Ovary (tissue), 10 donors: ENCODE results near the gene SMPDL3B. TPM values are rescaled to one million over a fixed set of nuclear protein-coding genes. Genes with fewer than 3 reads are reported as not detected.

Experiments
- DNase-seq, 5 donors: peaks; one replicate each; pipeline ENCODE4 v3.0.0-alpha.2; 2019 to 2020
- H3K27ac ChIP-seq, 2 donors: fragments of 200-600 bp; one replicate each; pipeline versions ENCODE4 v1.5.1 to v1.8.0; 2019 to 2022
- H3K27me3 ChIP-seq: fragments of 200-600 bp; one replicate; pipeline ENCODE4 v1.8.0; 2022
- H3K36me3 ChIP-seq: fragments of 200-600 bp; sonication (generic); one replicate; pipeline ENCODE4 v1.5.1; 2019
- H3K4me1 ChIP-seq: one replicate; pipeline ENCODE4 v1.8.1; 2013; ENCODE audit warnings: mild to moderate bottlenecking, moderate library complexity; ENCODE audit not compliant: insufficient read depth
- H3K4me3 ChIP-seq: fragments of 200-600 bp; sonication (generic); one replicate; pipeline ENCODE4 v1.5.1; 2017
- H3K9me3 ChIP-seq, 2 donors: fragments of 200-600 bp in 1 of 2; sonication (generic) in 1 of 2; one replicate each; pipeline versions ENCODE4 v1.5.1 to v1.8.1; 2013 to 2019; ENCODE audit warnings: mild to moderate bottlenecking in 1 of 2, moderate library complexity in 1 of 2
- CTCF ChIP-seq, 3 donors: fragments of 450-650 bp in 2 of 3; fragments of 200-600 bp in 1 of 3; IDR thresholded peaks; one replicate each; pipeline versions ENCODE4 v1.5.1 to v1.8.0; 2016 to 2022; ENCODE audit warnings: antibody characterized with exemption in 3 of 3, mild to moderate bottlenecking in 1 of 3
- EP300 ChIP-seq: sonication (generic); formaldehyde crosslinking; IDR thresholded peaks from one replicate; pipeline ENCODE4 v1.6.1; 2017; ENCODE audit warnings: antibody characterized with exemption
- POLR2A ChIP-seq: fragments of 450-650 bp; IDR thresholded peaks from one replicate; pipeline ENCODE4 v1.6.1; 2017; ENCODE audit warnings: antibody characterized with exemption, mild to moderate bottlenecking, moderate library complexity
- WGBS, 3 donors: extraction: QIAGEN DNeasy Blood & Tissue Kit in 1 of 3; methylation state at CpG; one replicate each; pipeline versions ENCODE4 v1.1.5 to v1.1.7; 2013 to 2017; 5-methylcytosine and 5-hydroxymethylcytosine counted together
- intact Hi-C, 4 donors: fragments of 100-400 bp; cut with DNase I; formaldehyde crosslinking; loops; one replicate each; pipeline versions ENCODE4 v1.11.0 to v1.15.1; 2022 to 2023
- long read RNA-seq, 3 donors: library from polyadenylated mRNA in 2 of 3; unstranded in 2 of 3; transcript quantifications; one replicate each; pipeline ENCODE4 v2.0.0 and lab custom pipeline, GENCODE V29; 2021 to 2026
- polyA plus RNA-seq, 2 donors: library from polyadenylated mRNA; stranded (reverse); fragments of 200-250 nt in 1 of 2; fragments of 350-450 nt in 1 of 2; fragmentation: Illumina TruSeq in 1 of 2; extraction: RNeasy Lipid Tissue Mini Kit (QIAGEN cat#74804) in 1 of 2; gene quantifications; one replicate each; pipeline ENCODE4 v1.2.3, GENCODE V29; 2013 to 2014
- total RNA-seq, 7 donors: library from RNA; depleted of rRNA in 2 of 7; stranded (reverse); fragments of >200 nt in 2 of 7; fragmentation: NEBNext Ultra II Directional in 3 of 7; extraction: Animal tissue kit (Norgen Biotek cat#: 25700) in 3 of 7; gene quantifications; one replicate each; pipeline versions ENCODE4 v1.1.0 to v1.2.4, GENCODE V29; 2016 to 2023
- donor health status: DM: no; HTN: no; CAD: no; lungs with moderate emphysema.
- donor health status: DM: no; HTN: no; CAD: no.
- donor health status: Bipolar disorder and iron deficiency.
- donor health status: DM: yes; HTN: yes; CAD: no.
- donor health status: DM: no; HTN: no; CAD: no.
- donor health status: DM: yes; HTN: yes; CAD: no.

SMPDL3B gene, protein sequence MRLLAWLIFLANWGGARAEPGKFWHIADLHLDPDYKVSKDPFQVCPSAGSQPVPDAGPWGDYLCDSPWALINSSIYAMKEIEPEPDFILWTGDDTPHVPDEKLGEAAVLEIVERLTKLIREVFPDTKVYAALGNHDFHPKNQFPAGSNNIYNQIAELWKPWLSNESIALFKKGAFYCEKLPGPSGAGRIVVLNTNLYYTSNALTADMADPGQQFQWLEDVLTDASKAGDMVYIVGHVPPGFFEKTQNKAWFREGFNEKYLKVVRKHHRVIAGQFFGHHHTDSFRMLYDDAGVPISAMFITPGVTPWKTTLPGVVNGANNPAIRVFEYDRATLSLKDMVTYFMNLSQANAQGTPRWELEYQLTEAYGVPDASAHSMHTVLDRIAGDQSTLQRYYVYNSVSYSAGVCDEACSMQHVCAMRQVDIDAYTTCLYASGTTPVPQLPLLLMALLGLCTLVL
- 10 to 100 TPM in 1 of 7 donors, 1 to 10 TPM in 1, under 1 TPM in 3, not detected in 2; 0.40 to 21.1 (median 0.77) TPM for total RNA-seq
- polyA plus RNA-seq: under 1 TPM; 0.23 to 0.32 TPM
- long read RNA-seq, donor 1, partial matches to known transcripts: 0 of 1 reads
- long read RNA-seq, donor 1, other reads (novel, unspliced or antisense): 0 of 1 reads
- long read RNA-seq, donor 2, partial matches to known transcripts: 0 of 2 reads
- long read RNA-seq, donor 2, other reads (novel, unspliced or antisense): 0 of 2 reads
- long read RNA-seq, donor 3, partial matches to known transcripts: 0 of 2 reads
- long read RNA-seq, donor 3, other reads (novel, unspliced or antisense): 0 of 2 reads

DNA sequence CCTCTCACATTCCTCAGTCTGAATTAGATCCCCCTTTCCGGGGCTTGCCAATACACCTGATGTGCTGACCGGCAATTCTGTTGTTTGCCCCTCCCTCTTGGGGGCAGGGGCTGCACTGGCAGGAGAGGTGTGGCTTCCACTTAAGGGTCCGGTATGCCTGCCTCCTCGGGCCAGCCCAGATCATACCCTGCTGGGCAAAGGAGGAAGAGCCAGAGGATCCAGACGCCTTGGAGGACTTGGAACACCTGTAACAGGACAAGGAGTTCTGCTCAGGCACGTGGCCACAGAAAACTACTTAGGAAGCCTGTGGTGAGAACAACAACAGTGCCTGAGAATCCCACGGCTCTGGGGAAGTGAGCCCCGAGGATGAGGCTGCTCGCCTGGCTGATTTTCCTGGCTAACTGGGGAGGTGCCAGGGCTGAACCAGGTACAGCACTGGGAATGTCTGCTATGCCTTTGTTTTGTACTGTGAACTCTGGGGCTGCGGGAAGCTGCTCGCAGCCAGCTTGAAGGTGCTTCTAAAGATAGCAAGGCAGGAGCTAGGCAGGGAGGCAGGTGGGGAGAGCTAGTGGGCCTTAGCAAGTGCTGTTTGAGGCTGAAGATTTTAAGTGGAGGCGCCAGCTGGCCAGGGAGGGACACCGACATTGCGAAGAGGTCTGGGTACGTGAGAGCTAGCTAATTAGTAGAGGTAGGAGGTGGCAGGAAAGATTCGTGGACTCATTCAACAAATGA, at the start of gene SMPDL3B:
Gene SMPDL3B (plus strand): TSS at position 183 of the 732 bp plus-strand sequence. CDS start 184 bp downstream, at position 367.
- H3K4me1 ChIP-seq: peaks cover 2% of the 10 kb centered on the region
- no peak for TF ChIP-seq CTCF (IDR thresholded peaks at IDR 0.05)
- TF ChIP-seq EP300: no peak
- no peak for TF ChIP-seq POLR2A
- H3K9me3 ChIP-seq: no peaks in the 10 kb centered on the region
- no peak within 1 kb of the TSS for H3K4me3 ChIP-seq
- H3K36me3 ChIP-seq: no peaks in the 10 kb centered on the region
- intact Hi-C loops: loop anchor here in 1 of 4 donors (5.0 kb wide), 1 partner anchor 1883 kb away; no protein-coding TSS in a partner anchor
- H3K27me3 ChIP-seq: no peaks in the 10 kb centered on the region
- 1 to 7% (median 1%) methylated on average over 16 of the region's 16 CpGs for WGBS, 3 donors
- no peak within 1 kb of the TSS for H3K27ac ChIP-seq
- no peak for DNase-seq

- no peak overlapping the region for H3K4me3 ChIP-seq
- intact Hi-C loops: no loop called here
- H3K27me3 ChIP-seq: no peaks in the 10 kb centered on the region
- WGBS, 3 donors: 86 to 89% (median 88%) methylated on average over 8 of the region's 8 CpGs
- H3K4me1 ChIP-seq: no peaks in the 10 kb centered on the region
- H3K27ac ChIP-seq: no peak overlapping the region
- no peak for DNase-seq
- H3K9me3 ChIP-seq: no peaks in the 10 kb centered on the region
- no peak for TF ChIP-seq EP300
- TF ChIP-seq CTCF (IDR thresholded peaks at IDR 0.05): no peak
- no peak for TF ChIP-seq POLR2A
- no peaks in the 10 kb centered on the region for H3K36me3 ChIP-seq
These were observed 49.7 kb upstream of the SMPDL3B start for GRCh38 chr1:27885114-27885528.

DNA sequence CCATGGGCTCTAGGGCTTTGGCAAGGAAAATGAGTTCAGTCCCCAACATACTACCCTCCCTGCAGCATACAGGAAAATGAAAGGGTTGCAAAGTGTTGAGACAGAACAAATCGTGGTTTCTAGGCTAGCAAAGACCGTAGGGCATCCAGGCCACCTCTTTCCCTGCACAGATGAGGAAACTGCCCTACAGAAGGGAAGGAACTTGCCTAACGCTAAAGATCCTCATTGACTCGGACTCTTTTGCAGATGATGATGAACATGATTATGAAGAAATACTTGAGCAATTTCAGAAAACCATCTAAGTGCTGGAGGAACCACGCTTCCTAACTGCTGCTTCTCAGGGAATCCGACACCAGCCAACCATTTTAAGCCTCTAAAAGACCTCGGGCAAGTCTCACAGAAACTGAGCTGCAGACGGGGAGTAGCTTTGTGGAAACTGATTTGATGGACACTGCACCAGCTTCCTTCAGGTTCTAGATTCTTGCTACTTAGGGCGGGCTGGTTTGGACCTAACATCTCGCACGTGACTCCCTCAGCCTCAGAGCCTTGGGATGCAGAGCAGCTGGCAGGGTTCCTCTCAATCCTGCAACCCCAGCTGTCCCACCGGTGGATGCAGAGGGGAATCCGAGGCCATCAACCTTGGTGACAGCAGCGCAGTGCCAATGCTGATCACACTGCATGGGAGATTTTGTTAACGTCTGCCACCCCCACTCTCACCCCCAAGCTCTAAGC, 49.0 kb upstream of the SMPDL3B start:
- Histone ChIP-seq H3K4me3 (no peak overlapping the region), H3K4me1 (no peaks in the 10 kb centered on the region), H3K27me3 (no peaks in the 10 kb centered on the region), H3K36me3 (no peaks in the 10 kb centered on the region), H3K27ac (no peak overlapping the region), H3K9me3 (no peaks in the 10 kb centered on the region)
- intact Hi-C loops: no loop called here
- no peak for TF ChIP-seq EP300
- no peak for TF ChIP-seq POLR2A
- no peak for TF ChIP-seq CTCF (IDR thresholded peaks at IDR 0.05)
- DNase-seq: no peak
- 87 to 91% (median 88%) methylated on average over 15 of the region's 15 CpGs for WGBS, 3 donors

DNA sequence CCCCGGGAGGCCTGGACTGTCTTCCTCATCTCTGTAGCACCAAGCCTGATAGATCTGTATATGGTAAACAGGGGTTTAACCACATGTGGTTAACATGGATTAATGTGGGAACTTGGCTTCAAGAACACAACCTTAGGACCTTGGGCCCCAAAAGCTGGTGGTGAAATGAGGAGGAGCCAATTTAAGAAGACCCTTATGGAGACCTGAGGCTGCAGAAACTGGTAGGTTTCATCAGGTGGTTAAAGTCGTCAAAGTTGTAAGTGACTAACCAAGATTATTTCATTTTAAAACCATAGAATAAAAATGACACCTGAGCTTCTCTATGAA, 48.5 kb upstream of the SMPDL3B start:
- no peaks in the 10 kb centered on the region for H3K4me1 ChIP-seq
- intact Hi-C loops: no loop called here
- TF ChIP-seq CTCF (IDR thresholded peaks at IDR 0.05) (no peak), POLR2A (no peak), EP300 (no peak)
- no peak overlapping the region for H3K27ac ChIP-seq
- DNase-seq: no peak
- H3K36me3 ChIP-seq: no peaks in the 10 kb centered on the region
- WGBS, 3 donors: 90 to 97% (median 91%) methylated on average over 2 of the region's 2 CpGs
- no peaks in the 10 kb centered on the region for H3K9me3 ChIP-seq
- H3K4me3 ChIP-seq: no peak overlapping the region
- H3K27me3 ChIP-seq: no peaks in the 10 kb centered on the region
